ENCODE data around the gene TUBA4A.

GRCh38 chr2:219286436-219287115, 32.9 kb upstream of the TUBA4A start:
- TF ChIP-seq POLR2A (IDR thresholded peaks at IDR 0.05; ENCODE audit: low read depth, low read length): no peak
- no peak for TF ChIP-seq POLR2AphosphoS5 (IDR thresholded peaks at IDR 0.05; ENCODE audit: low read depth, low read length)

Measured in GM12892 (cell line).